IMR-90 (cell line): ENCODE data around the gene ARHGAP12. TPM values are rescaled to one million over a fixed set of nuclear protein-coding genes. Genes with fewer than 3 reads are reported as not detected.

Experiments
- ATAC-seq: fragments of 200-7000 bp; cut with Tn5 transposase; 2 replicates; pipeline ENCODE4 v1.9.1; 2020; ENCODE audit warnings: low read depth, mild to moderate bottlenecking, moderate library complexity
- BruUV-seq: library from RNA; stranded (reverse); fragments of 400-500 nt; replicated peaks from 2 replicates; lab custom pipeline; 2021; lab: Mats Ljungman, UMichigan
- CTCF ChIA-PET: fragments of 300-600 bp; formaldehyde crosslinking; extraction: SDS; loops from one replicate; lab custom pipeline; 2021; ENCODE audit warnings: antibody characterized with exemption; lab: Yijun Ruan, JAX
- POLR2A ChIA-PET: fragments of 300-600 bp; sonication (Branson Sonifier 250); formaldehyde crosslinking; loops from one replicate; lab custom pipeline; 2022; ENCODE audit warnings: antibody characterized with exemption; ENCODE audit not compliant: unreplicated experiment; lab: Charles Lee
- DNase-seq: peaks from one replicate; pipeline ENCODE4 v3.0.0; 2013
- H2AFZ ChIP-seq: replicated peaks from 2 replicates; pipeline ENCODE3; 2013; ENCODE audit warnings: low read length, mild to moderate bottlenecking; ENCODE audit not compliant: poor library complexity
- H2AK5ac ChIP-seq: 2 replicates; pipeline ENCODE4 v1.6.1; 2013; ENCODE audit warnings: low read depth, low read length, inconsistent platforms
- H2AK9ac ChIP-seq: replicated peaks from 2 replicates; pipeline ENCODE3; 2013; ENCODE audit warnings: mild to moderate bottlenecking, low read depth, low read length, moderate library complexity; ENCODE audit not compliant: poor library complexity
- H2BK120ac ChIP-seq: 2 replicates; pipeline ENCODE4 v1.6.1; 2013; ENCODE audit warnings: low read depth, low read length, inconsistent platforms
- H2BK15ac ChIP-seq: 3 replicates; pipeline ENCODE4 v1.6.1; 2013; ENCODE audit warnings: low read depth, low read length, inconsistent platforms
- H2BK20ac ChIP-seq: 2 replicates; pipeline ENCODE4 v1.6.1; 2013; ENCODE audit warnings: low read depth, mild to moderate bottlenecking, inconsistent platforms, low read length, moderate library complexity
- H2BK5ac ChIP-seq: 2 replicates; pipeline ENCODE4 v1.6.1; 2013; ENCODE audit warnings: mild to moderate bottlenecking, low read depth, low read length, inconsistent platforms; ENCODE audit not compliant: poor library complexity, severe bottlenecking
- H3K14ac ChIP-seq: replicated peaks from 2 replicates; pipeline ENCODE4 v1.6.1; 2013; ENCODE audit warnings: low read depth, low read length, inconsistent platforms
- H3K18ac ChIP-seq: 2 replicates; pipeline ENCODE4 v1.6.1; 2013; ENCODE audit warnings: low read depth, low read length, control low read depth
- H3K23ac ChIP-seq: 2 replicates; pipeline ENCODE4 v1.6.1; 2013; ENCODE audit warnings: low read depth, low read length, inconsistent platforms
- H3K27ac ChIP-seq: 2 replicates; pipeline ENCODE4 v1.5.1; 2013; ENCODE audit warnings: mild to moderate bottlenecking, control low read depth, low read length; ENCODE audit not compliant: insufficient read depth
- H3K27me3 ChIP-seq: 2 replicates; pipeline ENCODE4 v1.6.1; 2013; ENCODE audit warnings: low read length; ENCODE audit not compliant: control insufficient read depth, insufficient read depth
- H3K36me3 ChIP-seq: 2 replicates; pipeline ENCODE4 v1.6.1; 2013; ENCODE audit warnings: low read length, mixed read lengths; ENCODE audit not compliant: control insufficient read depth, insufficient read depth
- H3K4ac ChIP-seq: 2 replicates; pipeline ENCODE4 v1.6.1; 2013; ENCODE audit warnings: low read depth, low read length, inconsistent platforms
- H3K4me1 ChIP-seq: 2 replicates; pipeline ENCODE4 v1.6.1; 2013; ENCODE audit warnings: low read length, mixed read lengths; ENCODE audit not compliant: control insufficient read depth, insufficient read depth
- H3K4me2 ChIP-seq: 2 replicates; pipeline ENCODE4 v1.6.1; 2013; ENCODE audit warnings: low read depth, mild to moderate bottlenecking, control low read depth, low read length, moderate library complexity
- H3K4me3 ChIP-seq: 2 replicates; pipeline ENCODE4 v1.5.1; 2013; ENCODE audit warnings: low read depth, mild to moderate bottlenecking, control low read depth, low read length, moderate library complexity; ENCODE audit not compliant: insufficient read depth
- H3K56ac ChIP-seq: 2 replicates; pipeline ENCODE4 v1.6.1; 2013; ENCODE audit warnings: low read length, inconsistent platforms; ENCODE audit not compliant: insufficient read depth; ENCODE audit errors: extremely low read depth
- H3K79me1 ChIP-seq, 2 experiments: 2 replicates each; pipeline ENCODE4 v1.6.1; 2013; ENCODE audit warnings: low read length in 2 of 2, inconsistent platforms in 1 of 2, low read depth in 1 of 2
- H3K9ac ChIP-seq: 2 replicates; pipeline ENCODE4 v1.6.1; 2013; ENCODE audit warnings: low read depth, low read length, control low read depth
- H3K9me1 ChIP-seq: 2 replicates; pipeline ENCODE4 v1.6.1; 2013; ENCODE audit warnings: low read length, inconsistent platforms; ENCODE audit not compliant: insufficient read depth
- H3K9me3 ChIP-seq: 2 replicates; pipeline ENCODE4 v1.6.1; 2013; ENCODE audit warnings: low read length; ENCODE audit not compliant: control insufficient read depth, insufficient read depth
- H4K20me1 ChIP-seq: 2 replicates; pipeline ENCODE4 v1.6.1; 2013; ENCODE audit warnings: low read length, inconsistent platforms; ENCODE audit not compliant: insufficient read depth
- H4K5ac ChIP-seq: 2 replicates; pipeline ENCODE4 v1.6.1; 2013; ENCODE audit warnings: mild to moderate bottlenecking, low read depth, low read length, control low read depth
- H4K8ac ChIP-seq, 2 experiments: 2 replicates each; pipeline ENCODE4 v1.6.1; 2013; ENCODE audit warnings: low read depth in 2 of 2, low read length in 2 of 2, control low read depth in 1 of 2, inconsistent platforms in 1 of 2
- H4K91ac ChIP-seq: 2 replicates; pipeline ENCODE4 v1.6.1; 2013; ENCODE audit warnings: low read depth, low read length, inconsistent platforms; ENCODE audit not compliant: insufficient read depth
- CEBPB ChIP-seq: IDR thresholded peaks from 2 replicates; pipeline ENCODE4 v1.6.1; 2012; ENCODE audit warnings: low read depth, low read length, improper control_type of control experiment
- FOS ChIP-seq: fragments of 150-350 bp; IDR thresholded peaks from 2 replicates; pipeline ENCODE4 v1.6.1; 2016; ENCODE audit warnings: low read depth, low read length
- POLR2A ChIP-seq: IDR thresholded peaks from 2 replicates; pipeline ENCODE4 v1.6.1; 2012; ENCODE audit warnings: mild to moderate bottlenecking, low read depth, low read length
- WGBS, 2 experiments: methylation state at CpG; one replicate each; pipeline versions ENCODE4 v1.1.5 to v1.1.7; 2013; ENCODE audit warnings: missing lambda C conversion rate in 2 of 2; ENCODE audit not compliant: insufficient read length in 1 of 2; ENCODE audit errors: extremely low coverage in 2 of 2; 5-methylcytosine and 5-hydroxymethylcytosine counted together
- dilution Hi-C: fragments of 300-500 bp; cut with HindIII; formaldehyde crosslinking; loops from one replicate; pipeline ENCODE4 v1.14.3; 2018; ENCODE audit warnings: low sequenced_read_pairs; ENCODE audit not compliant: unreplicated experiment
- in situ Hi-C: fragments of 300-500 bp; cut with MboI; formaldehyde crosslinking; loops from 3 replicates; pipeline ENCODE4 v1.14.3; 2019; ENCODE audit warnings: low sequenced_read_pairs, inconsistent platforms, mixed read lengths
- intact Hi-C: fragments of 100-400 bp; cut with micrococcal nuclease; formaldehyde crosslinking; loops from 2 replicates; pipeline ENCODE4 v1.10.0; 2022
- polyA plus RNA-seq, 3 experiments: library from polyadenylated mRNA; depleted of rRNA; stranded (reverse); fragments of >200 nt; gene quantifications; 2 replicates each; pipeline ENCODE4 v1.2.3, GENCODE V29; 2012; ENCODE audit warnings: low replicate concordance in 1 of 3
- total RNA-seq: library from RNA; depleted of rRNA; stranded (reverse); fragments of >200 nt; gene quantifications from 2 replicates; pipeline ENCODE4 v1.2.3, GENCODE V29; 2012

The ARHGAP12 gene
- total and polyA plus RNA-seq, 2 of the 4 experiments (the other 2 are of a cell fraction), result 9.0 to 28.5 TPM

DNA sequence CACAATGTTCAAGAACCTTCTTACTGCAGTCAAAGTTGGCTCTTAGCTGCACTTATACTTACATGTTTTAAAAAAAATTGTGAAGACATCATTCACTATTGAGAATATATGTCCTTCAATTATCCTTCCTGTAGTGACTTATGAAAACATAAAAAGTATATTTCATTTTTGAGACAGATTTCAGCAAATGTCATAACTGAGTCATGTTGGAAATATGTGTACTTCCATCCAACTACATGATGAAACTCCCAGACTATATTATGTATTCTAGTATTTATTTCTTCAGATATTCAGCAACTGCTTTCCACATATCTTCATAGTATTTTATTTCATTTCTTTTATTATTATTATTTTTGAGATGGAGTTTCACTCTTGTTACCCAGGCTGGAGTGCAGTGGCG, 160.2 kb downstream of the ARHGAP12 start:
- Histone ChIP-seq H3K9me1 (peaks cover 8% of the 10 kb centered on the region; the same call in 1 of the 2 replicates), H3K9me3 (no peaks in the 10 kb centered on the region), H3K4me1 (peaks cover 5% of the 10 kb centered on the region; the same call in 1 of the 2 replicates), H3K4me3 (no peak overlapping the region), H3K79me1 (no peaks in the 10 kb centered on the region), H2AK5ac (peak overlapping the region; percentile 88), H4K5ac (peak overlapping the region; percentile 7), H2BK120ac (peak overlapping the region; percentile 94), H3K56ac (no peak overlapping the region; the same call in 1 of the 2 replicates), H2BK20ac (peak overlapping the region; percentile 97), H3K4me2 (no peak overlapping the region), H3K9ac (no peak overlapping the region), H2AFZ (peak overlapping the region; percentile 58), H3K27ac (peak overlapping the region; percentile 84), H3K14ac (peak overlapping the region; percentile 88), H2BK15ac (peak overlapping the region; percentile 83; the same call in 2 of the 3 replicates), H2AK9ac (no peak overlapping the region), H4K20me1 (0 out of 2 replicates have a peak, but pooled peaks cover 2% of the 10 kb centered on the region), H3K27me3 (no peaks in the 10 kb centered on the region), H3K18ac (peak overlapping the region; percentile 83), H4K8ac (peak overlapping the region; percentile 59 to 93), H4K91ac (peak overlapping the region; percentile 82), H3K23ac (peak overlapping the region; percentile 74), H2BK5ac (peak overlapping the region; percentile 90), H3K4ac (peak overlapping the region; percentile 96), H3K36me3 (no peaks in the 10 kb centered on the region)
- dilution Hi-C loops (no loop called here), intact Hi-C loops (no loop called here), in situ Hi-C loops (no loop called here)
- ATAC-seq (peak; percentile 30; the same call in 1 of the 2 replicates), DNase-seq (peak; percentile 78)
- WGBS, 2 experiments, result no CpG with 5 or more reads among the region's 1 CpG
- POLR2A ChIA-PET, result no interaction called here
- peak; percentile 72 for TF ChIP-seq CEBPB
- TF ChIP-seq POLR2A, result no peak
- peak; percentile 34; the same call in 1 of the 2 replicates for TF ChIP-seq FOS
- BruUV-seq, result no TSS peak
- CTCF ChIA-PET, result no interaction called here
